Measurements from ENCODE around the gene WWC2. TPM values are rescaled to one million over a fixed set of nuclear protein-coding genes. Genes with fewer than 3 reads are reported as not detected.

WWC2 gene
- total RNA-seq, 4 donors from 2014 or later: 4.5 to 10.7 (median 8.6) TPM

DNA sequence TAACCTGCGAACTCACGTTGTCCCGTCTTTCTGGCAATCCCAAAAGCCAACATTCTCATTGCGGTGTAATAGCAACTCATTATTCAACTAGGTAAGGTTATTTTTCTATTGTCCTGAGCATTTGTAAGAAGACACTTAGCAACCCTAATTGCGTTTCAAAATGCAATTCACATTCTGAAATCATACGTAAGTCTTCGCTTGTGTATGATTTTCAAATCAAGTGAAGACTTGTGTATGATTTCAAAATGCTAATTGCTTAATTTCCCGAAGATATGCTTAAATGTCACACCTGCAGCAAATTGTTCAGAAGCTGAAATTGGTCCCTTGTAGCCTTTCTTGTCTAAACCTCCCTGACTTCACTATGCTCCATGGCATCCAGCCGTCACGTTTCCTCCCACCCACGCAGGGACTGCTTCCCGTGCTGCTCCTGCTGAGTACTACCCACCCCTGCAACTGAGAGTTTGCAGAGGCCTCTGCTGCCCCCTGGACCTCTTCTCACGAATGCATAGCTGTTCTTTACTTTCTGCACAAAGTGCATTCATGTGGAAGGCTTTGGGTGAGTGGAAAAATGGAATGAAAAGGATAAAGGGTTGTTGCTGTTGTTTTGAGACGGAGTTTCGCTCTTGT is 264.0 kb downstream of the WWC2 start:
- in situ Hi-C loops (cut with MboI; ENCODE audit: low sequenced_read_pairs in 4 of 4) (no loop called here), intact Hi-C loops (cut with DNase I; ENCODE audit: low total_unique reads) (no loop called here)
- ATAC-seq (no peak), DNase-seq (no peak)
- H3K36me3 ChIP-seq: no peaks in the 10 kb centered on the region
- TF ChIP-seq, protein P1, sequence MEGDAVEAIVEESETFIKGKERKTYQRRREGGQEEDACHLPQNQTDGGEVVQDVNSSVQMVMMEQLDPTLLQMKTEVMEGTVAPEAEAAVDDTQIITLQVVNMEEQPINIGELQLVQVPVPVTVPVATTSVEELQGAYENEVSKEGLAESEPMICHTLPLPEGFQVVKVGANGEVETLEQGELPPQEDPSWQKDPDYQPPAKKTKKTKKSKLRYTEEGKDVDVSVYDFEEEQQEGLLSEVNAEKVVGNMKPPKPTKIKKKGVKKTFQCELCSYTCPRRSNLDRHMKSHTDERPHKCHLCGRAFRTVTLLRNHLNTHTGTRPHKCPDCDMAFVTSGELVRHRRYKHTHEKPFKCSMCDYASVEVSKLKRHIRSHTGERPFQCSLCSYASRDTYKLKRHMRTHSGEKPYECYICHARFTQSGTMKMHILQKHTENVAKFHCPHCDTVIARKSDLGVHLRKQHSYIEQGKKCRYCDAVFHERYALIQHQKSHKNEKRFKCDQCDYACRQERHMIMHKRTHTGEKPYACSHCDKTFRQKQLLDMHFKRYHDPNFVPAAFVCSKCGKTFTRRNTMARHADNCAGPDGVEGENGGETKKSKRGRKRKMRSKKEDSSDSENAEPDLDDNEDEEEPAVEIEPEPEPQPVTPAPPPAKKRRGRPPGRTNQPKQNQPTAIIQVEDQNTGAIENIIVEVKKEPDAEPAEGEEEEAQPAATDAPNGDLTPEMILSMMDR (IDR thresholded peaks at IDR 0.05 in 4 of 5, conservative IDR thresholded peaks at IDR 0.05 in 1 of 5): no peak
- no peak for TF ChIP-seq POLR2A (IDR thresholded peaks at IDR 0.05)
- no peaks in the 10 kb centered on the region for H3K27me3 ChIP-seq
- H3K27ac ChIP-seq: no peak overlapping the region
- H3K4me1 ChIP-seq: no peaks in the 10 kb centered on the region
- no peaks in the 10 kb centered on the region for H3K9me3 ChIP-seq
- no peak overlapping the region for H3K4me3 ChIP-seq

DNA sequence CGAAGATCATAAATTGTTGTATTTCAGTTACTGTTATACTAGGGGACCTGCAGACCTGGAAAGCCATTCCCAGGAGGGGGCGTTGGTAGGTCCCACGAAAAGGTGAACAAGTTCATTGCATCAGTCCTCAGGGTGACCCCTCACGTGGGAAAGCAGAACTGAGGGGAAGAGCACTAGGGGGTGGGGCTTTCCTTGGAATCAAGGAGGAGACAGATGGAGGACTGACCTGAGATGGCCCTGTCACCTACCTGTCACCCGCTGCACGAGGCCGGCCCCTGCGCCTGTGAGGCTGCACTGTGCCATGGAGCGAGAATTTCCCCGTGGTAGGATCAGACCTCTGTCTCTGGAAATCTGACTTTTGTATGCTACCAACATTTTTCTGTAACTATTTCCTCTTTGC is 265.0 kb downstream of the WWC2 start:
- intact Hi-C loops (cut with DNase I; ENCODE audit: low total_unique reads): no loop called here
- Histone ChIP-seq H3K4me3 (no peak overlapping the region), H3K9me3 (no peaks in the 10 kb centered on the region), H3K36me3 (no peaks in the 10 kb centered on the region), H3K27ac (no peak overlapping the region), H3K27me3 (no peaks in the 10 kb centered on the region), H3K4me1 (no peaks in the 10 kb centered on the region)
- no peak for TF ChIP-seq POLR2A (IDR thresholded peaks at IDR 0.05)
- TF ChIP-seq, protein P1 (IDR thresholded peaks at IDR 0.05 in 4 of 5, conservative IDR thresholded peaks at IDR 0.05 in 1 of 5): no peak
- in situ Hi-C loops (cut with MboI; ENCODE audit: low sequenced_read_pairs in 4 of 4): no loop called here
- DNase-seq (no peak), ATAC-seq (no peak)

DNA sequence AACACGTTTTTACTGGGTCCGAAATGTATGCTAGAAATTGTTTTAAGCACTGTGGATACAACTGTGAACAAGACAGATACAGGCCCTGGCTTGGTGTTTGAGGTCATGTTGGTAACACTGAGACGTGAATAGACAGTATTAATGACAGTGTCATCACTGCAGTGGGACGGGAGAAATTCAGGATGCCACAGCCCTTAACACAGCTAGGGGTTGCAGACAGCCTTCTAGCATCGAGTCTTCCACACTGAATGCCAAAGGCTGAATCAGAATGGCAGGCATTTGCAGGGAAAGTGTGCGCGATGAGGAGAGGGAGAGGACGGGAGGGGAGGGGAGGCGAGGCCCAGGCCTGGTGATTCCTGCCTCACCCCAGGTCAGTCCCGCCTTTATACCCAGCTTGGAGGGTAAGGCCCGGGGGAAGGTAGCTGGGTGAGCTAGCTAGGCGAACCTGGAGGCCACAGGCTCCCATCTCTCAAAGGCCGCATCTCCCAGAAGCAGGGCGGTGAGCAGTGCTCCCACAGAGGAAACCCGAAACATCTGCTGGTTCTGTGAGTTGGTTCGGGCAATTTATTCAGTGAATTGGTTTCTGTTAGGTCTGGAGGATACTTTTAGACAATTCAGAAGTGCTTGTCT is 267.3 kb downstream of the WWC2 start:
- Histone ChIP-seq H3K4me1 (no peaks in the 10 kb centered on the region), H3K27ac (no peak overlapping the region), H3K36me3 (no peaks in the 10 kb centered on the region), H3K27me3 (no peaks in the 10 kb centered on the region), H3K4me3 (no peak overlapping the region), H3K9me3 (no peaks in the 10 kb centered on the region)
- ATAC-seq (no peak), DNase-seq (no peak)
- intact Hi-C loops (cut with DNase I; ENCODE audit: low total_unique reads) (no loop called here), in situ Hi-C loops (cut with MboI; ENCODE audit: low sequenced_read_pairs in 4 of 4) (no loop called here)
- TF ChIP-seq, protein P1 (IDR thresholded peaks at IDR 0.05 in 4 of 5, conservative IDR thresholded peaks at IDR 0.05 in 1 of 5): no peak
- TF ChIP-seq POLR2A (IDR thresholded peaks at IDR 0.05): no peak

GRCh38 chr4:183369073-183369472 is 270.0 kb downstream of the WWC2 start:
- H3K27me3 ChIP-seq: no peaks in the 10 kb centered on the region
- no peak overlapping the region for H3K27ac ChIP-seq
- no peaks in the 10 kb centered on the region for H3K36me3 ChIP-seq
- no peak for TF ChIP-seq POLR2A (IDR thresholded peaks at IDR 0.05)
- TF ChIP-seq, protein P1 (IDR thresholded peaks at IDR 0.05 in 4 of 5, conservative IDR thresholded peaks at IDR 0.05 in 1 of 5): no peak
- no peaks in the 10 kb centered on the region for H3K9me3 ChIP-seq
- intact Hi-C loops (cut with DNase I; ENCODE audit: low total_unique reads) (no loop called here), in situ Hi-C loops (cut with MboI; ENCODE audit: low sequenced_read_pairs in 4 of 4) (no loop called here)
- DNase-seq (no peak), ATAC-seq (no peak)
- H3K4me1 ChIP-seq: no peaks in the 10 kb centered on the region
- no peak overlapping the region for H3K4me3 ChIP-seq

Other genes starting within 250 kb of the WWC2 start
- gene DCTD, start 181.9 kb upstream of the WWC2 start, total RNA-seq: 10 to 100 TPM; 32.2 to 48.2 (median 39.1) TPM
- gene CLDN22, start 221.0 kb downstream of the WWC2 start, total RNA-seq: not detected
- gene CLDN24, start 223.2 kb downstream of the WWC2 start, total RNA-seq: not detected

Measured in gastrocnemius medialis (tissue), 4 donors.